CD14-positive monocyte (primary cell): ENCODE results near the gene STRIP2. TPM values are rescaled to one million over a fixed set of nuclear protein-coding genes. Genes with fewer than 3 reads are reported as not detected.

Source experiments
- DNase-seq, 3 donors: peaks; one replicate each; pipeline ENCODE4 v3.0.0-alpha.2; 2011 to 2022
- H2AFZ ChIP-seq: 2 replicates; pipeline ENCODE4 v1.6.0; 2012; ENCODE audit warnings: mild to moderate bottlenecking, low read depth, low read length, inconsistent platforms; ENCODE audit not compliant: insufficient read depth, poor library complexity, severe bottlenecking
- H3K27ac ChIP-seq, 2 donors: 1 replicate in 1 of 2; 2 replicates in 1 of 2; pipeline ENCODE4 v1.5.1; 2012 to 2013; ENCODE audit warnings: low read length in 2 of 2, control low read depth in 1 of 2, inconsistent platforms in 1 of 2, low read depth in 1 of 2, mild to moderate bottlenecking in 1 of 2
- H3K27me3 ChIP-seq, 2 donors: one replicate each; pipeline versions ENCODE4 v1.6.0 to v1.6.1; 2011 to 2013; ENCODE audit warnings: low read length in 2 of 2; ENCODE audit not compliant: control insufficient read depth in 2 of 2, insufficient read depth in 2 of 2
- H3K36me3 ChIP-seq, 2 donors: replicated peaks in 1 of 2; 1 replicate in 1 of 2; 2 replicates in 1 of 2; pipeline versions ENCODE4 v1.5.1 to v1.6.1; 2012 to 2013; ENCODE audit warnings: low read length in 2 of 2, control low read depth in 1 of 2, inconsistent platforms in 1 of 2, mild to moderate bottlenecking in 1 of 2; ENCODE audit not compliant: insufficient read depth in 2 of 2, control insufficient read depth in 1 of 2
- H3K4me1 ChIP-seq, 2 donors: 1 replicate in 1 of 2; 2 replicates in 1 of 2; pipeline versions ENCODE4 v1.5.1 to v1.6.1; 2012 to 2013; ENCODE audit warnings: low read length in 2 of 2, control low read depth in 1 of 2, inconsistent platforms in 1 of 2, mild to moderate bottlenecking in 1 of 2, moderate library complexity in 1 of 2; ENCODE audit not compliant: insufficient read depth in 2 of 2, control insufficient read depth in 1 of 2
- H3K4me2 ChIP-seq: replicated peaks from 2 replicates; pipeline ENCODE3; 2012; ENCODE audit warnings: low read length, moderate library complexity, mild to moderate bottlenecking; ENCODE audit not compliant: poor library complexity, severe bottlenecking; ENCODE audit errors: extremely low read depth
- H3K4me3 ChIP-seq, 3 experiments: fragments of 200-600 bp in 1 of 3; sonication (generic) in 1 of 3; replicated peaks in 1 of 3; 1 replicate in 2 of 3; 2 replicates in 1 of 3; pipeline ENCODE4 v1.5.1; 2011 to 2013; ENCODE audit warnings: low read length in 3 of 3, mild to moderate bottlenecking in 3 of 3, control low read depth in 2 of 3, low read depth in 2 of 3, inconsistent platforms in 1 of 3, moderate library complexity in 1 of 3
- H3K79me2 ChIP-seq: 2 replicates; pipeline ENCODE4 v1.6.0; 2012; ENCODE audit warnings: mild to moderate bottlenecking, control low read depth, inconsistent platforms, low read length, moderate library complexity; ENCODE audit not compliant: insufficient read depth
- H3K9ac ChIP-seq: 2 replicates; pipeline ENCODE4 v1.6.0; 2017; ENCODE audit warnings: low read length, mild to moderate bottlenecking; ENCODE audit not compliant: insufficient read depth, poor library complexity, severe bottlenecking
- H3K9me3 ChIP-seq, 2 donors: replicated peaks in 1 of 2; 1 replicate in 1 of 2; 2 replicates in 1 of 2; pipeline versions ENCODE4 v1.5.1 to v1.6.1; 2012 to 2013; ENCODE audit warnings: low read length in 2 of 2, control low read depth in 1 of 2; ENCODE audit not compliant: control insufficient read depth in 1 of 2, insufficient read depth in 1 of 2
- H4K20me1 ChIP-seq: 2 replicates; pipeline ENCODE4 v1.6.0; 2012; ENCODE audit warnings: mild to moderate bottlenecking, low read length, control low read depth, moderate library complexity; ENCODE audit not compliant: insufficient read depth
- H3K27ac Mint-ChIP-seq, 7 donors: one replicate each; pipeline ENCODE4 v1.8.0; 2020; ENCODE audit warnings: mild to moderate bottlenecking in 7 of 7, mixed read lengths in 7 of 7, moderate library complexity in 6 of 7, inconsistent platforms in 2 of 7
- H3K27me3 Mint-ChIP-seq, 3 donors: one replicate each; pipeline ENCODE4 v1.8.0; 2021 to 2022; ENCODE audit warnings: low read depth in 3 of 3, mild to moderate bottlenecking in 3 of 3, mixed read lengths in 3 of 3, moderate library complexity in 3 of 3, inconsistent platforms in 1 of 3
- H3K36me3 Mint-ChIP-seq, 2 donors: one replicate each; pipeline ENCODE4 v1.8.0; 2020; ENCODE audit warnings: mixed read lengths in 2 of 2, inconsistent platforms in 1 of 2, mild to moderate bottlenecking in 1 of 2
- H3K4me1 Mint-ChIP-seq: one replicate; pipeline ENCODE4 v1.8.0; 2020; ENCODE audit warnings: mild to moderate bottlenecking, mixed read lengths
- H3K4me3 Mint-ChIP-seq, 2 donors: one replicate each; pipeline ENCODE4 v1.8.0; 2020; ENCODE audit warnings: mild to moderate bottlenecking in 2 of 2, mixed read lengths in 2 of 2, moderate library complexity in 1 of 2
- H3K9me3 Mint-ChIP-seq, 7 donors: one replicate each; pipeline ENCODE4 v1.8.0; 2020 to 2022; ENCODE audit warnings: mixed read lengths in 7 of 7, mild to moderate bottlenecking in 6 of 7, moderate library complexity in 6 of 7, inconsistent platforms in 2 of 7
- CTCF ChIP-seq: fragments of 200-600 bp; IDR thresholded peaks from one replicate; pipeline ENCODE4 v1.8.0; 2022; ENCODE audit warnings: antibody characterized with exemption, mild to moderate bottlenecking
- WGBS: methylation state at CpG from one replicate; pipeline ENCODE4 v1.1.5; 2013; ENCODE audit warnings: missing lambda C conversion rate; ENCODE audit not compliant: insufficient coverage; 5-methylcytosine and 5-hydroxymethylcytosine counted together
- intact Hi-C, 2 donors: fragments of 100-400 bp; cut with micrococcal nuclease; formaldehyde crosslinking; loops; one replicate each; pipeline versions ENCODE4 v1.15.0 to v1.15.1; 2023
- polyA plus RNA-seq, 3 donors: library from polyadenylated mRNA; depleted of rRNA in 1 of 3; unstranded in 2 of 3; stranded (reverse) in 1 of 3; fragments of 300-500 nt in 2 of 3; fragments of >200 nt in 1 of 3; fragmentation: Illumina TruSeq in 2 of 3; gene quantifications; 1 replicate in 2 of 3; 2 replicates in 1 of 3; pipeline ENCODE4 v1.2.3, GENCODE V29; 2012 to 2021

STRIP2 gene
- polyA plus RNA-seq, 3 donors: 0.11 to 0.12 TPM; not detected in 1

- peaks cover 45 to 46% of the 10 kb centered on the region in 2 donors for H3K36me3 Mint-ChIP-seq
- no peaks in the 10 kb centered on the region for H3K9me3 ChIP-seq
- no peak overlapping the region for H2AFZ ChIP-seq
- intact Hi-C loops: no loop called here
- H3K36me3 ChIP-seq: peaks cover 20 to 57% of the 10 kb centered on the region in 2 donors
- H3K27ac ChIP-seq: no peak overlapping the region
- H3K27me3 ChIP-seq: no peaks in the 10 kb centered on the region
- no peak overlapping the region for H3K9ac ChIP-seq
- H3K4me2 ChIP-seq: no peak overlapping the region
- no peak for TF ChIP-seq CTCF
- no peak overlapping the region for H3K4me3 Mint-ChIP-seq
- no peaks in the 10 kb centered on the region for H3K79me2 ChIP-seq
- no peak for DNase-seq
- H3K4me1 ChIP-seq: no peaks in the 10 kb centered on the region
- no CpG with 5 or more reads among the region's 1 CpG for WGBS
- peaks cover 0 to 2% (median 2%) of the 10 kb centered on the region in 3 donors for H3K27me3 Mint-ChIP-seq
- H3K9me3 Mint-ChIP-seq: no peaks in the 10 kb centered on the region
- no peaks in the 10 kb centered on the region for H4K20me1 ChIP-seq
- no peak overlapping the region for H3K27ac Mint-ChIP-seq
- no peaks in the 10 kb centered on the region for H3K4me1 Mint-ChIP-seq
- H3K4me3 ChIP-seq: no peak overlapping the region
These were observed 44.4 kb upstream of the STRIP2 start for GRCh38 chr7:129389829-129390228.

- Histone ChIP-seq H4K20me1 (no peaks in the 10 kb centered on the region), H3K27me3 (no peaks in the 10 kb centered on the region), H2AFZ (no peak overlapping the region), H3K79me2 (no peaks in the 10 kb centered on the region), H3K9me3 (no peaks in the 10 kb centered on the region), H3K4me3 (no peak overlapping the region), H3K36me3 (peaks cover 17 to 59% of the 10 kb centered on the region in 2 donors), H3K4me1 (no peaks in the 10 kb centered on the region), H3K4me2 (no peak overlapping the region), H3K9ac (no peak overlapping the region), H3K27ac (no peak overlapping the region)
- no peak for DNase-seq
- Mint-ChIP-seq H3K27ac (no peak overlapping the region), H3K9me3 (no peaks in the 10 kb centered on the region), H3K27me3 (peaks cover 0 to 2% (median 2%) of the 10 kb centered on the region in 3 donors), H3K36me3 (peaks cover 47 to 48% of the 10 kb centered on the region in 2 donors), H3K4me1 (no peaks in the 10 kb centered on the region), H3K4me3 (no peak overlapping the region)
- intact Hi-C loops: no loop called here
- no peak for TF ChIP-seq CTCF
These were observed 43.9 kb upstream of the STRIP2 start for GRCh38 chr7:129390314-129390713.
